Fibroblast of villous mesenchyme (primary cell): ENCODE data around the gene MAN1C1. TPM values are rescaled to one million over a fixed set of nuclear protein-coding genes. Genes with fewer than 3 reads are reported as not detected.
A peak's percentile ranks its signal among the peaks of the same experiment; 100 is the strongest.
"Not testable (repeated sequence)": the region's sequence is repeated elsewhere in the genome, so short reads cannot be mapped to it uniquely, and the experiment has no call there.

Source experiments
- DNase-seq: peaks from one replicate; pipeline ENCODE4 v3.0.0-alpha.2; 2010; ENCODE audit warnings: low read depth
- H3K4me3 ChIP-seq: 2 replicates; pipeline ENCODE4 v1.5.1; 2011; ENCODE audit warnings: low read depth, mild to moderate bottlenecking, low read length
- CTCF ChIP-seq: IDR thresholded peaks from 2 replicates; pipeline ENCODE4 v1.5.1; 2012; ENCODE audit warnings: low read depth, mild to moderate bottlenecking, low read length; ENCODE audit not compliant: insufficient read depth
- total RNA-seq: library from RNA; depleted of rRNA; stranded (reverse); fragments of >200 nt; gene quantifications from 2 replicates; pipeline ENCODE4 v1.2.3, GENCODE V29; 2012

MAN1C1 gene
- total RNA-seq, 1 donor: 5.2 TPM

- no peak overlapping the region for H3K4me3 ChIP-seq
- DNase-seq: peak; percentile 41
- TF ChIP-seq CTCF: no peak
Measured at GRCh38 chr1:25698252-25698651, 81.7 kb downstream of the MAN1C1 start.

GRCh38 chr1:25699059-25699458, 82.5 kb downstream of the MAN1C1 start:
- H3K4me3 ChIP-seq, DNase-seq: not testable (repeated sequence)

- no peak for TF ChIP-seq CTCF
- no peak for DNase-seq
- no peak overlapping the region for H3K4me3 ChIP-seq
Measured at GRCh38 chr1:25699500-25700143, 83.0 kb downstream of the MAN1C1 start.

GRCh38 chr1:25700144-25700523, 83.5 kb downstream of the MAN1C1 start:
- H3K4me3 ChIP-seq: no peak overlapping the region
- no peak for TF ChIP-seq CTCF
- peak; percentile 64 for DNase-seq

- H3K4me3 ChIP-seq: no peak overlapping the region
- peak; percentile 28 for TF ChIP-seq CTCF
- no peak for DNase-seq
Measured at GRCh38 chr1:25700626-25701025, 84.0 kb downstream of the MAN1C1 start.

GRCh38 chr1:25701030-25701785, 84.6 kb downstream of the MAN1C1 start:
- no peak for DNase-seq
- TF ChIP-seq CTCF: no peak

GRCh38 chr1:25702101-25702775, 85.6 kb downstream of the MAN1C1 start:
- no peak for TF ChIP-seq CTCF
- peak; percentile 51 for DNase-seq
- no peak overlapping the region for H3K4me3 ChIP-seq

More at GRCh38 chr1:25701030-25701785, 84.6 kb downstream of the MAN1C1 start:
- no peak overlapping the region for H3K4me3 ChIP-seq
